IMR-90 (cell line): Measurements from ENCODE around the gene PXDC1. TPM values are rescaled to one million over a fixed set of nuclear protein-coding genes. Genes with fewer than 3 reads are reported as not detected.

Source experiments
- ATAC-seq: fragments of 200-7000 bp; cut with Tn5 transposase; 2 replicates; pipeline ENCODE4 v1.9.1; 2020; ENCODE audit warnings: low read depth, mild to moderate bottlenecking, moderate library complexity
- BruUV-seq: library from RNA; stranded (reverse); fragments of 400-500 nt; replicated peaks from 2 replicates; lab custom pipeline; 2021; lab: Mats Ljungman, UMichigan
- CTCF ChIA-PET: fragments of 300-600 bp; formaldehyde crosslinking; extraction: SDS; loops from one replicate; lab custom pipeline; 2021; ENCODE audit warnings: antibody characterized with exemption; lab: Yijun Ruan, JAX
- POLR2A ChIA-PET: fragments of 300-600 bp; sonication (Branson Sonifier 250); formaldehyde crosslinking; loops from one replicate; lab custom pipeline; 2022; ENCODE audit warnings: antibody characterized with exemption; ENCODE audit not compliant: unreplicated experiment; lab: Charles Lee
- DNase-seq: peaks from one replicate; pipeline ENCODE4 v3.0.0; 2013
- H2AFZ ChIP-seq: replicated peaks from 2 replicates; pipeline ENCODE3; 2013; ENCODE audit warnings: low read length, mild to moderate bottlenecking; ENCODE audit not compliant: poor library complexity
- H2AK5ac ChIP-seq: 2 replicates; pipeline ENCODE4 v1.6.1; 2013; ENCODE audit warnings: low read depth, low read length, inconsistent platforms
- H2AK9ac ChIP-seq: replicated peaks from 2 replicates; pipeline ENCODE3; 2013; ENCODE audit warnings: mild to moderate bottlenecking, low read depth, low read length, moderate library complexity; ENCODE audit not compliant: poor library complexity
- H2BK120ac ChIP-seq: 2 replicates; pipeline ENCODE4 v1.6.1; 2013; ENCODE audit warnings: low read depth, low read length, inconsistent platforms
- H2BK15ac ChIP-seq: 3 replicates; pipeline ENCODE4 v1.6.1; 2013; ENCODE audit warnings: low read depth, low read length, inconsistent platforms
- H2BK20ac ChIP-seq: 2 replicates; pipeline ENCODE4 v1.6.1; 2013; ENCODE audit warnings: low read depth, mild to moderate bottlenecking, inconsistent platforms, low read length, moderate library complexity
- H2BK5ac ChIP-seq: 2 replicates; pipeline ENCODE4 v1.6.1; 2013; ENCODE audit warnings: mild to moderate bottlenecking, low read depth, low read length, inconsistent platforms; ENCODE audit not compliant: poor library complexity, severe bottlenecking
- H3K14ac ChIP-seq: replicated peaks from 2 replicates; pipeline ENCODE4 v1.6.1; 2013; ENCODE audit warnings: low read depth, low read length, inconsistent platforms
- H3K18ac ChIP-seq: 2 replicates; pipeline ENCODE4 v1.6.1; 2013; ENCODE audit warnings: low read depth, low read length, control low read depth
- H3K23ac ChIP-seq: 2 replicates; pipeline ENCODE4 v1.6.1; 2013; ENCODE audit warnings: low read depth, low read length, inconsistent platforms
- H3K27ac ChIP-seq: 2 replicates; pipeline ENCODE4 v1.5.1; 2013; ENCODE audit warnings: mild to moderate bottlenecking, control low read depth, low read length; ENCODE audit not compliant: insufficient read depth
- H3K27me3 ChIP-seq: 2 replicates; pipeline ENCODE4 v1.6.1; 2013; ENCODE audit warnings: low read length; ENCODE audit not compliant: control insufficient read depth, insufficient read depth
- H3K36me3 ChIP-seq: 2 replicates; pipeline ENCODE4 v1.6.1; 2013; ENCODE audit warnings: low read length, mixed read lengths; ENCODE audit not compliant: control insufficient read depth, insufficient read depth
- H3K4ac ChIP-seq: 2 replicates; pipeline ENCODE4 v1.6.1; 2013; ENCODE audit warnings: low read depth, low read length, inconsistent platforms
- H3K4me1 ChIP-seq: 2 replicates; pipeline ENCODE4 v1.6.1; 2013; ENCODE audit warnings: low read length, mixed read lengths; ENCODE audit not compliant: control insufficient read depth, insufficient read depth
- H3K4me2 ChIP-seq: 2 replicates; pipeline ENCODE4 v1.6.1; 2013; ENCODE audit warnings: low read depth, mild to moderate bottlenecking, control low read depth, low read length, moderate library complexity
- H3K4me3 ChIP-seq: 2 replicates; pipeline ENCODE4 v1.5.1; 2013; ENCODE audit warnings: low read depth, mild to moderate bottlenecking, control low read depth, low read length, moderate library complexity; ENCODE audit not compliant: insufficient read depth
- H3K56ac ChIP-seq: 2 replicates; pipeline ENCODE4 v1.6.1; 2013; ENCODE audit warnings: low read length, inconsistent platforms; ENCODE audit not compliant: insufficient read depth; ENCODE audit errors: extremely low read depth
- H3K79me1 ChIP-seq, 2 experiments: 2 replicates each; pipeline ENCODE4 v1.6.1; 2013; ENCODE audit warnings: low read length in 2 of 2, inconsistent platforms in 1 of 2, low read depth in 1 of 2
- H3K9ac ChIP-seq: 2 replicates; pipeline ENCODE4 v1.6.1; 2013; ENCODE audit warnings: low read depth, low read length, control low read depth
- H3K9me1 ChIP-seq: 2 replicates; pipeline ENCODE4 v1.6.1; 2013; ENCODE audit warnings: low read length, inconsistent platforms; ENCODE audit not compliant: insufficient read depth
- H3K9me3 ChIP-seq: 2 replicates; pipeline ENCODE4 v1.6.1; 2013; ENCODE audit warnings: low read length; ENCODE audit not compliant: control insufficient read depth, insufficient read depth
- H4K20me1 ChIP-seq: 2 replicates; pipeline ENCODE4 v1.6.1; 2013; ENCODE audit warnings: low read length, inconsistent platforms; ENCODE audit not compliant: insufficient read depth
- H4K5ac ChIP-seq: 2 replicates; pipeline ENCODE4 v1.6.1; 2013; ENCODE audit warnings: mild to moderate bottlenecking, low read depth, low read length, control low read depth
- H4K8ac ChIP-seq, 2 experiments: 2 replicates each; pipeline ENCODE4 v1.6.1; 2013; ENCODE audit warnings: low read depth in 2 of 2, low read length in 2 of 2, control low read depth in 1 of 2, inconsistent platforms in 1 of 2
- H4K91ac ChIP-seq: 2 replicates; pipeline ENCODE4 v1.6.1; 2013; ENCODE audit warnings: low read depth, low read length, inconsistent platforms; ENCODE audit not compliant: insufficient read depth
- CEBPB ChIP-seq: IDR thresholded peaks from 2 replicates; pipeline ENCODE4 v1.6.1; 2012; ENCODE audit warnings: low read depth, low read length, improper control_type of control experiment
- ELK1 ChIP-seq: fragments of 150-350 bp; IDR thresholded peaks from 2 replicates; pipeline ENCODE4 v1.6.1; 2016; ENCODE audit warnings: low read depth, mild to moderate bottlenecking, low read length, moderate library complexity, borderline replicate concordance
- MAFK ChIP-seq: IDR thresholded peaks from 2 replicates; pipeline ENCODE4 v1.6.1; 2012; ENCODE audit warnings: low read depth, low read length, improper control_type of control experiment
- MAZ ChIP-seq: IDR thresholded peaks from 2 replicates; pipeline ENCODE4 v1.6.1; 2012; ENCODE audit warnings: low read depth, mild to moderate bottlenecking, low read length, improper control_type of control experiment, moderate library complexity, borderline replicate concordance
- MXI1 ChIP-seq: IDR thresholded peaks from 2 replicates; pipeline ENCODE4 v1.6.1; 2012; ENCODE audit warnings: low read depth, mild to moderate bottlenecking, low read length, moderate library complexity, borderline replicate concordance
- NFE2L2 ChIP-seq: fragments of 150-350 bp; IDR thresholded peaks from 2 replicates; pipeline ENCODE4 v1.6.1; 2016; ENCODE audit warnings: low read depth, mild to moderate bottlenecking, low read length
- POLR2A ChIP-seq: IDR thresholded peaks from 2 replicates; pipeline ENCODE4 v1.6.1; 2012; ENCODE audit warnings: mild to moderate bottlenecking, low read depth, low read length
- RAD21 ChIP-seq: IDR thresholded peaks from 2 replicates; pipeline ENCODE4 v1.6.1; 2012; ENCODE audit warnings: low read length, improper control_type of control experiment
- RCOR1 ChIP-seq: IDR thresholded peaks from 2 replicates; pipeline ENCODE4 v1.6.1; 2012; ENCODE audit warnings: mild to moderate bottlenecking, low read length, improper control_type of control experiment; ENCODE audit not compliant: insufficient replicate concordance
- RFX5 ChIP-seq: IDR thresholded peaks from 2 replicates; pipeline ENCODE4 v1.8.0; 2012; ENCODE audit warnings: low read depth, mild to moderate bottlenecking, low read length, moderate library complexity
- SMC3 ChIP-seq: fragments of 150-350 bp; IDR thresholded peaks from 2 replicates; pipeline ENCODE4 v1.6.1; 2016; ENCODE audit warnings: low read depth, mild to moderate bottlenecking, antibody characterized with exemption, low read length, moderate library complexity
- USF2 ChIP-seq: fragments of 150-350 bp; IDR thresholded peaks from 2 replicates; pipeline ENCODE4 v1.6.1; 2017; ENCODE audit warnings: mild to moderate bottlenecking, antibody characterized with exemption, low read length, low read depth
- WGBS, 2 experiments: methylation state at CpG; one replicate each; pipeline versions ENCODE4 v1.1.5 to v1.1.7; 2013; ENCODE audit warnings: missing lambda C conversion rate in 2 of 2; ENCODE audit not compliant: insufficient read length in 1 of 2; ENCODE audit errors: extremely low coverage in 2 of 2; 5-methylcytosine and 5-hydroxymethylcytosine counted together
- dilution Hi-C: fragments of 300-500 bp; cut with HindIII; formaldehyde crosslinking; loops from one replicate; pipeline ENCODE4 v1.14.3; 2018; ENCODE audit warnings: low sequenced_read_pairs; ENCODE audit not compliant: unreplicated experiment
- in situ Hi-C: fragments of 300-500 bp; cut with MboI; formaldehyde crosslinking; loops from 3 replicates; pipeline ENCODE4 v1.14.3; 2019; ENCODE audit warnings: low sequenced_read_pairs, inconsistent platforms, mixed read lengths
- intact Hi-C: fragments of 100-400 bp; cut with micrococcal nuclease; formaldehyde crosslinking; loops from 2 replicates; pipeline ENCODE4 v1.10.0; 2022
- polyA plus RNA-seq, 3 experiments: library from polyadenylated mRNA; depleted of rRNA; stranded (reverse); fragments of >200 nt; gene quantifications; 2 replicates each; pipeline ENCODE4 v1.2.3, GENCODE V29; 2012; ENCODE audit warnings: low replicate concordance in 1 of 3
- total RNA-seq: library from RNA; depleted of rRNA; stranded (reverse); fragments of >200 nt; gene quantifications from 2 replicates; pipeline ENCODE4 v1.2.3, GENCODE V29; 2012

The PXDC1 gene
- total and polyA plus RNA-seq, 2 of the 4 experiments (the other 2 are of a cell fraction) = 63.3 to 72.2 TPM

- Histone ChIP-seq H2AK9ac (peak overlapping the region; percentile 87), H2AK5ac (peak overlapping the region; percentile 81), H3K27me3 (no peaks in the 10 kb centered on the region), H3K27ac (peak overlapping the region; percentile 78), H3K9me1 (peaks cover 25% of the 10 kb centered on the region), H3K4me1 (peaks cover 19% of the 10 kb centered on the region), H4K5ac (peak overlapping the region; percentile 59; the same call in 1 of the 2 replicates), H3K36me3 (no peaks in the 10 kb centered on the region), H2AFZ (peak overlapping the region; percentile 54), H2BK5ac (peak overlapping the region; percentile 98), H4K20me1 (no peaks in the 10 kb centered on the region), H3K79me1 (no peaks in the 10 kb centered on the region; a peak in 1 of 4 replicates), H3K4ac (peak overlapping the region; percentile 98), H2BK120ac (peak overlapping the region; percentile 96), H3K9ac (no peak overlapping the region), H3K14ac (peak overlapping the region; percentile 84), H3K9me3 (no peaks in the 10 kb centered on the region), H2BK15ac (peak overlapping the region; percentile 90; the same call in 2 of the 3 replicates), H3K4me3 (no peak overlapping the region), H4K8ac (peak overlapping the region; percentile 48 to 75), H3K56ac (peak overlapping the region; percentile 41; the same call in 1 of the 2 replicates), H3K23ac (peak overlapping the region; percentile 84), H3K4me2 (peak overlapping the region; percentile 89; the same call in 1 of the 2 replicates), H4K91ac (peak overlapping the region; percentile 88), H2BK20ac (peak overlapping the region; percentile 96), H3K18ac (peak overlapping the region; percentile 80)
- ATAC-seq (peak; percentile 8; the same call in 1 of the 2 replicates), DNase-seq (no peak)
- in situ Hi-C loops (no loop called here), dilution Hi-C loops (no loop called here), intact Hi-C loops (no loop called here)
- TF ChIP-seq USF2 (no peak), RCOR1 (no peak), CEBPB (no peak), MXI1 (no peak), RAD21 (no peak), SMC3 (no peak), RFX5 (no peak), MAFK (no peak), NFE2L2 (no peak), POLR2A (no peak), ELK1 (no peak), MAZ (no peak)
- POLR2A ChIA-PET = no interaction called here
- WGBS, 2 experiments = 100% methylated on average over 1 of the region's 8 CpGs; no CpG with 5 or more reads in 1 of the 2 experiments
- CTCF ChIA-PET = interaction anchor here (1.0 kb wide), 1 partner anchor 51 kb away, joined by 3 read pairs; no protein-coding TSS in a partner anchor
- no TSS peak for BruUV-seq
Observed at GRCh38 chr6:3798055-3798919, 46.8 kb upstream of the PXDC1 start.
